ENCODE results near the gene AAK1.
"Not testable (repeated sequence)": the region's sequence is repeated elsewhere in the genome, so short reads cannot be mapped to it uniquely, and the experiment has no call there.

DNA sequence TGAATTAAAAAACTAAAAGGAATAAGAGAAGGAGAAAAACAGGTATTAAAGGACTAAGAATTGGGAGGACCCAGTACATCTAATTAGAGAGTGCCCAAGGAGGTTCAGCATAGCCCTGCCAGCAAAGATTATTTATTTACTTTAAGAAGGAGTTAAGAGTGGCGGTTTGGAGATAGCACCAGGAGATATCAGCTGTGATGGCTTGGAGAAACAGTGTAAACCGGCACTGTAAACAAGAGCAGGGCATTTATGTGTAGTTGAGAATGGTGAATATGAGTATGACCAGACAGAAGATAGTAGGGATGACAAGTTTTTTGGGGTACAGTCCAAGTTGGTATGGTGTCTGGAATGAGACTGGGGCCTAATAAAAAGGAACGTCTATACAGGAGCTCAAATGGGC, 199.9 kb downstream of the AAK1 start:
- TF ChIP-seq, protein P1, sequence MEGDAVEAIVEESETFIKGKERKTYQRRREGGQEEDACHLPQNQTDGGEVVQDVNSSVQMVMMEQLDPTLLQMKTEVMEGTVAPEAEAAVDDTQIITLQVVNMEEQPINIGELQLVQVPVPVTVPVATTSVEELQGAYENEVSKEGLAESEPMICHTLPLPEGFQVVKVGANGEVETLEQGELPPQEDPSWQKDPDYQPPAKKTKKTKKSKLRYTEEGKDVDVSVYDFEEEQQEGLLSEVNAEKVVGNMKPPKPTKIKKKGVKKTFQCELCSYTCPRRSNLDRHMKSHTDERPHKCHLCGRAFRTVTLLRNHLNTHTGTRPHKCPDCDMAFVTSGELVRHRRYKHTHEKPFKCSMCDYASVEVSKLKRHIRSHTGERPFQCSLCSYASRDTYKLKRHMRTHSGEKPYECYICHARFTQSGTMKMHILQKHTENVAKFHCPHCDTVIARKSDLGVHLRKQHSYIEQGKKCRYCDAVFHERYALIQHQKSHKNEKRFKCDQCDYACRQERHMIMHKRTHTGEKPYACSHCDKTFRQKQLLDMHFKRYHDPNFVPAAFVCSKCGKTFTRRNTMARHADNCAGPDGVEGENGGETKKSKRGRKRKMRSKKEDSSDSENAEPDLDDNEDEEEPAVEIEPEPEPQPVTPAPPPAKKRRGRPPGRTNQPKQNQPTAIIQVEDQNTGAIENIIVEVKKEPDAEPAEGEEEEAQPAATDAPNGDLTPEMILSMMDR (IDR thresholded peaks at IDR 0.05; ENCODE audit: low read depth, low read length), result not testable (repeated sequence)
- not testable (repeated sequence) for TF ChIP-seq EZH2phosphoT487 (IDR thresholded peaks at IDR 0.05; ENCODE audit: low read depth)

Data from OCI-LY3 (cell line).